Measurements from ENCODE around the gene ORAI3. TPM values are rescaled to one million over a fixed set of nuclear protein-coding genes. Genes with fewer than 3 reads are reported as not detected.

ORAI3 gene
- total and polyA plus RNA-seq, 2 of the 13 experiments (the other 11 are each of a cell fraction or from before 2014, with no cell fraction given), result 11.4 to 32.0 TPM

DNA sequence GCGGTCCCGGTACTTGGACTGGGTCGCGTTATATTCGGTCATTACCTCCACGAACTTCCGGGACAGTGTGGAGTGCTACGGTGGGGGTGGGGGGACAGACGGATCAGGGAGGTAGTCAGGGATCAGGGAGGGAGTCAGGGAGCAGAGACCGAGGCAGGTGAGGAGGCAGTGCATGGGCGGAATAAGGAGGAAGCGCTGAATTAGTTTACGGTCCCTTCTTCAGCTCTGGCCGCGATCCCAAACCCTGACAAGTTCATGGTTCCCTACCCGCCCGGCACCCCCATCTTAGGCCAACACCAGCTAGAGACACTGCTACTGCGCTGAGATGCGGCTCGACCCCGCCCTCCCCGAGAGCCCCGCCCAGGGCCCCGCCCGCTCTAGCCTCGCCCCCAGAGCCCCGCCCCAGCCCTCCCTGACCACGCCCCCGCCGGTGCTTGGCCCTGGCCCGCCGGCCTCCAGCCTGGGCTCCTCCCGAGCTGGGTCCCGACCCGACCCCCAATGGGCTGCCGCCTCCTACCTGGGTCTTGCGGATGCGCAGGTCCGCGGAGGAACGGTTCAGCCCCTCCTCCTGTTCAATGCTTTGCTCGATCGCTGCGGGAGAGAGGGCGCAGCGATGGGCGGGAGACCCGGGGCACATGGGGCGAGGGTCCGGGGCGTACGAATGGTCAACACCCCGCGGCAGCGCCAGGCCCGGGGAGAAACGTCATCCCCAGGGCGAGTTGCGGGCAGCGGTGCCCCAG, 48.3 kb downstream of the ORAI3 start (continued):
- TF ChIP-seq SNAPC4 (CRISPR knock-in tag; IDR thresholded peaks at IDR 0.05), result no peak
- 0 out of 2 replicates have a peak, but pooled peaks have one; percentile 20 for TF ChIP-seq MAZ (IDR thresholded peaks at IDR 0.05; ENCODE audit: borderline replicate concordance, low read depth, low read length)
- TF ChIP-seq MAZ (CRISPR knock-in tag; IDR thresholded peaks at IDR 0.05; ENCODE audit: low read depth), result peak; percentile 78
- no peak for TF ChIP-seq ZNF781 (CRISPR knock-in tag; IDR thresholded peaks at IDR 0.05; ENCODE audit: borderline replicate concordance, not compliant biosample characterization)
- peak; percentile 65 for TF ChIP-seq MED1 (CRISPR knock-in tag; IDR thresholded peaks at IDR 0.05)
- TF ChIP-seq PREB (CRISPR knock-in tag; IDR thresholded peaks at IDR 0.05), result no peak
- no peak for TF ChIP-seq ZNF549 (CRISPR knock-in tag; IDR thresholded peaks at IDR 0.05)
- TF ChIP-seq ZFP36L1 (CRISPR knock-in tag; IDR thresholded peaks at IDR 0.05), result no peak; the same call in 1 of the 2 replicates
- no peak for TF ChIP-seq HNRNPUL1 (IDR thresholded peaks at IDR 0.05; ENCODE audit: low read depth, low read length)
- peak; percentile 71; the same call in 1 of the 2 replicates for TF ChIP-seq ZNF792 (CRISPR knock-in tag; IDR thresholded peaks at IDR 0.05)
- TF ChIP-seq FOSL1 (CRISPR knock-in tag; IDR thresholded peaks at IDR 0.05; ENCODE audit: borderline replicate concordance), result no peak
- TF ChIP-seq NR2F1 (CRISPR knock-in tag; IDR thresholded peaks at IDR 0.05), result no peak; a peak in 1 of 4 replicates
- peak; percentile 67; the same call in 1 of the 2 replicates for TF ChIP-seq ZNF556 (CRISPR knock-in tag; IDR thresholded peaks at IDR 0.05; ENCODE audit: borderline replicate concordance)
- TF ChIP-seq ATM (IDR thresholded peaks at IDR 0.05; ENCODE audit: borderline replicate concordance), result no peak
- no peak for TF ChIP-seq ZNF552 (CRISPR knock-in tag; IDR thresholded peaks at IDR 0.05; ENCODE audit: borderline replicate concordance)
- TF ChIP-seq ZHX1 (CRISPR knock-in tag; IDR thresholded peaks at IDR 0.05; ENCODE audit: low read depth), result no peak
- TF ChIP-seq ZNF275 (CRISPR knock-in tag; IDR thresholded peaks at IDR 0.05; ENCODE audit: borderline replicate concordance), result no peak
- TF ChIP-seq HHEX (CRISPR knock-in tag; IDR thresholded peaks at IDR 0.05), result no peak
